ENCODE data around the gene BRS3.

DNA sequence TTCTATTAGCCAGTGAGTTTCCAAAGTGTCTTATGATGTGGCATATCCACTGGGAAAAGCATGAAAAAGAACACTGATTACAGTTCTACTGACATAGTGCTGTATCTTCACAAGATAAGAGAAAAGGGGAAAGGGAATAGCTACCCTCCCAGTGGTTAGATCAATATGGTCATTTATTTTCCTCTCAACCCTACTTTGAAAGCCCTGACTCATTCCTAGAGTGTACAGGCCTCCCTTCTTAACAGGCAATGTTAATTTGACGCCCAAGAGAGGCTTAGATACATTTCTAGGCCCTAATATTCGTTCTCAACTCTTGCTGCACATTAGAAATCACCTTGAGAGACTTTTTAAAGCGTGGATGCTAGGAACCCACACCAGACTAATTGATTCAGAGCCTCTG lies 20.4 kb upstream of the BRS3 start:
- TF ChIP-seq CTCF (optimal IDR thresholded peaks at IDR 0.05 in 1 of 3, IDR thresholded peaks at IDR 0.05 in 1 of 3, conservative IDR thresholded peaks at IDR 0.05 in 1 of 3; ENCODE audit: extremely low read depth in 1 of 3, insufficient read depth in 2 of 3, low read length in 3 of 3) (no peak), EZH2 (IDR thresholded peaks at IDR 0.05; ENCODE audit: low read length) (no peak)
